Middle frontal gyrus (tissue), 1 donor: ENCODE results near the gene STOX2.

Experiments
- DNase-seq: peaks from one replicate; pipeline ENCODE4 v3.0.0-alpha.2; 2015; ENCODE audit warnings: low spot score; ENCODE audit errors: extremely low spot score

STOX2 gene, protein sequence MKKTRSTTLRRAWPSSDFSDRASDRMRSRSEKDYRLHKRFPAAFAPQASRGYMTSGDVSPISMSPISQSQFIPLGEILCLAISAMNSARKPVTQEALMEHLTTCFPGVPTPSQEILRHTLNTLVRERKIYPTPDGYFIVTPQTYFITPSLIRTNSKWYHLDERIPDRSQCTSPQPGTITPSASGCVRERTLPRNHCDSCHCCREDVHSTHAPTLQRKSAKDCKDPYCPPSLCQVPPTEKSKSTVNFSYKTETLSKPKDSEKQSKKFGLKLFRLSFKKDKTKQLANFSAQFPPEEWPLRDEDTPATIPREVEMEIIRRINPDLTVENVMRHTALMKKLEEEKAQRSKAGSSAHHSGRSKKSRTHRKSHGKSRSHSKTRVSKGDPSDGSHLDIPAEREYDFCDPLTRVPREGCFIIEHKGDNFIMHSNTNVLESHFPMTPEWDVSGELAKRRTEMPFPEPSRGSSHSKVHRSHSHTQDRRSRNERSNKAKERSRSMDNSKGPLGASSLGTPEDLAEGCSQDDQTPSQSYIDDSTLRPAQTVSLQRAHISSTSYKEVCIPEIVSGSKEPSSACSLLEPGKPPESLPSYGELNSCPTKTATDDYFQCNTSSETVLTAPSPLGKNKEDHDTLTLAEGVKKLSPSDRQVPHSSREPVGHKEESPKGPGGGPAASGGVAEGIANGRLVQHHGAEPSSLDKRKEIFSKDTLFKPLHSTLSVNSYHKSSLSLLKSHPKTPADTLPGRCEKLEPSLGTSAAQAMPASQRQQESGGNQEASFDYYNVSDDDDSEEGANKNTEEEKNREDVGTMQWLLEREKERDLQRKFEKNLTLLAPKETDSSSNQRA (N-terminal part only)

DNA sequence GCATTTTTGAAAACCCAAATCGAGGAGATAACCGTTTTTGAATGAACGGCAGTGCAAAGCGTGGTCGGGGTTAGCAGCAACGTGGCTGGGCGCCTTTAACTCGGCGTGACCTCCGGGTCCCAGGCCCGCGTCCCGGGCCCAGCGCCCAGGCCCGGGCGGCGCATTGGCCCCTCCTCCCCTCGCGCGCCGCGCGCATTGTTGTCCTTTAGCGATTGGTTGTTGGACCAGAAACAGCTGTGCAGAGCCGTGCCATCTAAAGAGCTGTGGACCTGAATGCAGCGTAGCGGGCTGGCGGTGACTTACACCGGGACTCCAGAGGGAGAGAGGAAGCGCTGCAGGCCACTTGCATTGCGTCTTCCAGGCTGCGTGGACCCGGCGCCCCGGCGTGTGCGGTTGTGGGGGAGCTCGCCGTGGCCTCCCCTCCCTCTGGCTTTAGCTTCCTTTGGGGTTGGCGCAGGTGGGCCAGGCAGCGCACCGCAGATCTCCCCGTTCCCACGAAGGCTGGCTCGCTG is at the start of gene STOX2:
Gene STOX2 (plus strand): TSS at position 227 of the 512 bp plus-strand sequence. CDS start 1,484 bp downstream, outside the sequence.
- peak; percentile 77 for DNase-seq

DNA sequence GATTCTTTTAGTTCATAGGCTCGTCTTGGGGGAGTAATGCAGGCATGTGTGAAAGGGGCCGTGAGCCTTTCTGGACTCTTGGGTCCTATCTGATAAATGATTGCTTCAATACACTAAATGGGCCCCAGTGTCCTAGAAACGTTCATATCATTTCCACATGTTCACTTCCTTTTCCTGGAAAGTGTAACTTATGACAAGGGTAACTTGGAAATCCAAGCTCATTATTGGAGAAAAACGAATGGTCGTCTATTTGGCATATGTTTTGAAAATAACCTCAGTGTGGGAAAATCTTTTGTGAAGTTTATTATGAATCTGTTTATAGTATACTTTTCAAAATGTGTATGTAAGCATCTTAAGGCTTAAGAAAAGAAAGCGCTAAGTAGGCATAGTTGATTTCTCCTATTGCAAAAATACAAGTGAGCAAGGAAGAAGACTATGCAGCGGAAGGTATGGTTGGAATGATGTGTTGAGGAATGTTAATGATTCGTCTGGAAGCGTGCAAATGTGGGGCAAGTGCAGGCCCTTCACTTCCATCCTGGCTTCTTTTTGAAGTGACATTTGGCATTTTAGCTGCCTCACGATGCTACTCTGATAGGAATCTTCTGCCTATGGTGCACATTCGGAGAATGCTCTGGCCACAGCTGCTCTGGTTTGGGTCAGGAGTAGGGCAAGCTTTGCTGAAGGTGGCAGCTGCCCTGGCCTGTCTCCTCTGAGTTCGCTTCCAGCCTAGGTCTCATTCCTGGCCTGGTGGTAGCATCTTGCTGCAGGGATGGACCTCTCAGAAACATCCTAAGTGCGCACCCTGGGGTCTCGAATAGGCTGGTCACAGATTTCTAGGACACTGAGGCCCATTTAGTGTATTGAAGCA is 49.5 kb upstream of the STOX2 start:
- no peak for DNase-seq

DNA sequence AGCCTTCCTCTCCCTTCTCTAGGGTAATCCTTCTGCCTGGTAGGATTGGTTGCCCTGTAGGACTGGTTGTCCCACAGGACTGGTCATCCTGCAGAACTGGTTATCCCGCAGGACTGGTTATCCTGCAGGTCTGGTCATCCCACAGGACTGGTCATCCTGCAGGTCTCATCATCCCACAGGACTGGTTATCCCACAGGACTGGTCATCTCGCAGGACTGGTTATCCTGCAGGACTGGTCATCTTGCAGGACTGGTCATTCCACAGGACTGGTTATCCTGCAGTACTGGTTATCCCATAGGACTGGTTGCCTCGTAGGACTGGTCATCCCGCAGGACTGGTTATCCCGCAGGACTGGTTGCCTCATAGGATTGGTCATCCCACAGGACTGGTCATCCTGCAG is 48.1 kb upstream of the STOX2 start:
- DNase-seq = no peak

DNA sequence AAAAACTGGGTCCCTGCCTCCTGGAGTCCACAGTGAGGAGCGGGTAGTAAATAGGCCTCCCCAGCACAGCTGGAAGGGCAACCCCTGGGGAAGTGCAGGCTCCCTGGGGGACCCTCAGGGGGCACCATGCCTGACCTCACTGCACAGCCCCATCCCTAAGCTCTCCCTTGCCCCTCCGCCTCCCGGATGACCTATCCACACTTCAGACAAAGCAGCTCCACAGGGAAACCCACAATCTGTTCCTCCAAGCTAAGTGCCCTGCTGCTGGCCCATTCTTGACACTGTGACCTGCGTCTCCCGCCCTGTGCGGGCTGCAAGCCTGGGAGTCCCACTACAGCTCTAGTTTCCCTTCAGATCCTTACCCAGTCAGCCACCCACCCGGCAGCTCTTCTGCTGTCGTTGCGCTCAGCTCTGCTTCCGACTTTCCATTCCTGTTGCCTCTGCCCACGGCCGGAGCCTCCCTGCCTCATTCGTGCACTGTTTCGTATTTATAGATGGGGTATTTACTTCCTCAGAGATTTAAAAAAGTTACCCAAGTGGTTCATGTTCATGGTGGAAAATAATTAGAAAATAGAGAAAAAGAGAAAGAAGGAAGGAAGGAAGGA is 47.0 kb upstream of the STOX2 start:
- no peak for DNase-seq

DNA sequence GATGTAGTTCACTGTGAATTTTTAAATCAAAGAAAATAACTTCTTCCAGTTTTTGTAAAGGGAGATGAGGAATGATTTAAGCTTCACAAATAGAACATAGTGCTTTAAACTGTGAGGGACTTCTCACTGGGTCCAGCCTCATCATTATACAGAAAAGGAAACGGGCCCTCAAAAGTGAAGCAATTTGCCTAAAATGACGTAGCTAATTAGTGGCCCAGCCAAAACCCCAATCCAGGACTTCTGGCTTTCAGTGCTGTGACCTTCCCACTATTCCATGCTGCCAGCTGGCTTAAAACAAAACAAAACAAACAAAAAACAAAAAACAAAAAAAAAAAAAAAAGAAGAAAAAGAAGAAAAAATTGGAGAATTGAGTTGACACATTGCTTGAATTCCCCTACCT is 45.0 kb upstream of the STOX2 start:
- DNase-seq = no peak

DNA sequence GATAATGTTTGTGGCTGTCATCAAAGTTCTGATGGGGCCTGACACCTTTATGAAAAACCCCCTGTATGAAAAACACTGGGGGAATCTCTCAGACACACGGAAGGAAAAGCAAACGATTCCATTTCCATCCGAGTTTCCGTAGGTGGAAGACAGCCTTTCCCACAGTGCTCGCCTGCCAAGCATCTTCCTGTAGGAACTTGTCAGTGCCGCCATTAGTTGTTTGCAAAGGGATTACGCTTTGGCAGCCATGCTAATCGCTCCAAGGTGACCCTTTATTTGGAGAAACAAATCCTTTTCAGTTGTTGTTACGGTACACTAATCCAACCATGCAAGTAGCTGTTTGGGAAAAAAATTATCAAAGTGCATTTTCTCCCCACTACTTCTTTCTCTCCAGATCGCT is 44.4 kb upstream of the STOX2 start:
- DNase-seq = no peak

DNA sequence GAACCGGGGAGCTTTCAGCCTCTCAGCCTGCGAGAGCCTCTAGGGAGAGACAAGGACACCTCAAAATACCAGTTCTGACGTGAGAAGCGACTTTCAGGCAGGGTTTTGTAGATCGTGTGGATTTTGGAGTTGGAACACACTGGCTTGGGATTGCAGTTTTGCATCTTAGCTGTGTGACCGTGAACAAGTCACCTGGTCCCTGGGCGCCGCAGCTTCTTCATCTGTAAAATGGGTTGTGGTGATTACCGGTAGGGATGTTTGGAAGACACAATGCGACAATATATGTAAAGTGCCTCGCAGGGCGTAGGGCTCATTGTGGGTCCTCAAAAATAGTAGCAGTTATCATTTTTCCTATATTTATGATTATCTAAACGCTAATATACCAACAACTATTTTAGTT is 43.7 kb upstream of the STOX2 start:
- no peak for DNase-seq

GRCh38 chr4:183863155-183863825 is 41.8 kb upstream of the STOX2 start:
- DNase-seq = no peak

GRCh38 chr4:183867247-183867646 is 37.9 kb upstream of the STOX2 start:
- no peak for DNase-seq

- no peak for DNase-seq
Observed at GRCh38 chr4:183870997-183871396, 34.1 kb upstream of the STOX2 start.

GRCh38 chr4:183871581-183871980 is 33.5 kb upstream of the STOX2 start:
- DNase-seq = no peak

- no peak for DNase-seq
Observed at GRCh38 chr4:183872531-183872930, 32.6 kb upstream of the STOX2 start.

DNA sequence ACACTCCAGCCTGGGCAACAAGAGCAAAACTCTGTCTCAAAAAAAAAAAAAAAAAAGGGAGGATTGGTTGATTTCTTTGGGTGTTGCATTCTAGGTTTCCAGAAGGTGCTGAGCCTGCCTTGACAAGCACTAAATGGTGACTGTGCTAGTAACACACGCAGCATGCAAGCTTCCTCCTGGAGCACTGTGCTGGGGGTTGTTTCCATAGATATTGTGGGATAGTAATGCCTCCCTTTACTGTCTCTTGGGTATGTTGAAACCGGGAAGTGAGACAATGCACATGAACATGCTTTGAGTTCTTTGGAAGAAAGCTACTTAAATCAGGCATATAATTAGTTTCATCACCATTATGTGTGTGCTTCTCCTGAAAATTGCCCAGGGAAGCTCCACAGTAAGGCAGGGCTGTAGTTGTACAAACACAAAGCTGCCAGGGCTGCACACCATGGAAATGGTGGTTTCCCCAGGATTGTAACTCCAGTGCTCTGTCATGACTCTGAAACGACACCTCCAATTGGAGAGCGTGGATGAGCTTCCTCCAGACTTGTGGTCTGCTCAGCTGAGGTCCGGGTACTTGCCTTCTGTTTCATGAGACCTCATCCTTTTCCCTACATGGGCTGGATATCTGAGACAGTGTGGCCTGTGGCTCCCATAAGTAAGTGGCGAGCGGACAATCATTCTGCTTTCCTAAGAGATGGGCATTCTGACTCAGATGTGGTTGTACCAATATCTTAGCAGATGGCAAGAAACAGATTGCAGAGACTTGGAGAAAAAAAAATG is 31.5 kb upstream of the STOX2 start:
- no peak for DNase-seq

- no peak for DNase-seq
Observed at GRCh38 chr4:183875251-183875825, 29.8 kb upstream of the STOX2 start.

GRCh38 chr4:183876268-183876934 is 28.7 kb upstream of the STOX2 start:
- DNase-seq = no peak

DNA sequence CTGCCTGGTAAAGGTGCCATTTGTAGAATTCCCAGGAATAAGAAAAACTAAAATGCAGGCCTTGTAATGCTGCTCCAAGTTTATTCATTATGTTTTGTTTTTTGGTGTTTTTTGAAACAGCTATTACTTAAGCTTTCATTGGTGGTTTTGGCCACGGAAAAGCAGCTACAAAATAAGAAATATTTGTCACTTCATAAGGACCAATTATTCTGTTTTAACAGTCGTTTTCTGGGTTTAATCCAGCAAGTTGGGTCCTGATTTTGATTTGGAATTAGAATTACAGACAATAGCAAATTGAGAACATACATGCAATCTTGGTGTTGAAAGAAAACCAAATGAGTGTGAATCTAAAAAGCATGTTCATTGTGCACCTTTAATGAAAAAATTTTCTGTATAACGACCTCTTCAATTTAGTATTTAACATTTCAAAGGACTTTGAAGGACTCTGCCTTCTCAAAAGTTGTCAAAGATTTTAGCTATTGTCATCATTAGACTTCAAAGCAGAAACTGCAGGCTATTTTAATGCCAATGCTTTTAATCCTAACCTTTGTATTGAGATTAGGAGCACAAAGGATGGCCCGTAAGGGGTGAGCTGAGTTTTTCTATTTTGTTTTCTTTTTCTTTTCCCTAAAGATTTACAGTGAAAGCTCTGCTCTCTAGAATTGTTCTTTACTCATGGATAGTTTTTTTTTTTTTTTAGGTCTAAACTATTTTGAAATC is 26.7 kb upstream of the STOX2 start:
- no peak for DNase-seq

- DNase-seq = no peak
Observed at GRCh38 chr4:183885205-183885720, 19.8 kb upstream of the STOX2 start.

GRCh38 chr4:183887351-183887750 is 17.8 kb upstream of the STOX2 start:
- no peak for DNase-seq
